Measurements from ENCODE around the gene HABP4. TPM values are rescaled to one million over a fixed set of nuclear protein-coding genes. Genes with fewer than 3 reads are reported as not detected.

The HABP4 gene
- total and polyA plus RNA-seq, 10 of the 15 experiments (the other 5 are each of a cell fraction or from before 2014, with no cell fraction given): 1.6 to 15.4 (median 11.6) TPM

GRCh38 chr9:96491079-96491879 lies 41.3 kb downstream of the HABP4 start:
- ChIA-PET SMC1A (ENCODE audit: uncharacterized antibody, unreplicated experiment) (interaction anchor here (2.0 kb wide), 1 partner anchor 11 kb away, joined by 4 read pairs; no protein-coding TSS in a partner anchor), POLR2A (no interaction called here), CTCF (no interaction called here), RAD21 (ENCODE audit: unreplicated experiment) (no interaction called here)
- ATAC-seq (no peak), DNase-seq (ENCODE audit: low read depth, low spot score) (no peak), FAIRE-seq (no peak)
- H3K4me2 ChIP-seq (ENCODE audit: control insufficient read depth, insufficient read depth): no peak overlapping the region
- no peak overlapping the region for H3K4me3 ChIP-seq
- H3K4me1 ChIP-seq (ENCODE audit: control insufficient read depth, insufficient read depth, low read length): no peaks in the 10 kb centered on the region
- no peaks in the 10 kb centered on the region for H3K36me3 ChIP-seq (ENCODE audit: control insufficient read depth in 2 of 2, insufficient read depth in 2 of 2, low read length in 1 of 2)
- intact Hi-C loops (cut with micrococcal nuclease; ENCODE audit: unreplicated experiment): no loop called here
- BruUV-seq (replicated peaks): no TSS peak
- no peak overlapping the region for H3K9ac ChIP-seq (ENCODE audit: control insufficient read depth, insufficient read depth, low read length)
- in situ Hi-C loops (cut with MboI): no loop called here
- no peak overlapping the region for H3K27ac ChIP-seq (ENCODE audit: control insufficient read depth, insufficient read depth)
- no peaks in the 10 kb centered on the region for H3K27me3 ChIP-seq (replicated peaks in 1 of 2; ENCODE audit: control insufficient read depth in 2 of 2, insufficient read depth in 2 of 2, low read length in 1 of 2)
- no peaks in the 10 kb centered on the region for H3K9me3 ChIP-seq (replicated peaks; ENCODE audit: control insufficient read depth, insufficient read depth, low read length)
- H3K79me2 ChIP-seq (ENCODE audit: control insufficient read depth, insufficient read depth, low read length): no peaks in the 10 kb centered on the region
- 92% methylated on average over 10 of the region's 10 CpGs for WGBS (ENCODE audit: insufficient coverage, insufficient replicate concordance, low lambda C conversion rate, missing lambda C conversion rate)
- no peak overlapping the region for H2AFZ ChIP-seq (ENCODE audit: control insufficient read depth, low read depth, low read length)
- no peaks in the 10 kb centered on the region for H4K20me1 ChIP-seq (ENCODE audit: control insufficient read depth, insufficient read depth)
- TF ChIP-seq, protein P1, sequence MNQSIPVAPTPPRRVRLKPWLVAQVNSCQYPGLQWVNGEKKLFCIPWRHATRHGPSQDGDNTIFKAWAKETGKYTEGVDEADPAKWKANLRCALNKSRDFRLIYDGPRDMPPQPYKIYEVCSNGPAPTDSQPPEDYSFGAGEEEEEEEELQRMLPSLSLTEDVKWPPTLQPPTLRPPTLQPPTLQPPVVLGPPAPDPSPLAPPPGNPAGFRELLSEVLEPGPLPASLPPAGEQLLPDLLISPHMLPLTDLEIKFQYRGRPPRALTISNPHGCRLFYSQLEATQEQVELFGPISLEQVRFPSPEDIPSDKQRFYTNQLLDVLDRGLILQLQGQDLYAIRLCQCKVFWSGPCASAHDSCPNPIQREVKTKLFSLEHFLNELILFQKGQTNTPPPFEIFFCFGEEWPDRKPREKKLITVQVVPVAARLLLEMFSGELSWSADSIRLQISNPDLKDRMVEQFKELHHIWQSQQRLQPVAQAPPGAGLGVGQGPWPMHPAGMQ (IDR thresholded peaks at IDR 0.05; ENCODE audit: borderline replicate concordance): no peak
- no peak for TF ChIP-seq SREBF2 (IDR thresholded peaks at IDR 0.05; ENCODE audit: low read length)
- TF ChIP-seq, protein P2, sequence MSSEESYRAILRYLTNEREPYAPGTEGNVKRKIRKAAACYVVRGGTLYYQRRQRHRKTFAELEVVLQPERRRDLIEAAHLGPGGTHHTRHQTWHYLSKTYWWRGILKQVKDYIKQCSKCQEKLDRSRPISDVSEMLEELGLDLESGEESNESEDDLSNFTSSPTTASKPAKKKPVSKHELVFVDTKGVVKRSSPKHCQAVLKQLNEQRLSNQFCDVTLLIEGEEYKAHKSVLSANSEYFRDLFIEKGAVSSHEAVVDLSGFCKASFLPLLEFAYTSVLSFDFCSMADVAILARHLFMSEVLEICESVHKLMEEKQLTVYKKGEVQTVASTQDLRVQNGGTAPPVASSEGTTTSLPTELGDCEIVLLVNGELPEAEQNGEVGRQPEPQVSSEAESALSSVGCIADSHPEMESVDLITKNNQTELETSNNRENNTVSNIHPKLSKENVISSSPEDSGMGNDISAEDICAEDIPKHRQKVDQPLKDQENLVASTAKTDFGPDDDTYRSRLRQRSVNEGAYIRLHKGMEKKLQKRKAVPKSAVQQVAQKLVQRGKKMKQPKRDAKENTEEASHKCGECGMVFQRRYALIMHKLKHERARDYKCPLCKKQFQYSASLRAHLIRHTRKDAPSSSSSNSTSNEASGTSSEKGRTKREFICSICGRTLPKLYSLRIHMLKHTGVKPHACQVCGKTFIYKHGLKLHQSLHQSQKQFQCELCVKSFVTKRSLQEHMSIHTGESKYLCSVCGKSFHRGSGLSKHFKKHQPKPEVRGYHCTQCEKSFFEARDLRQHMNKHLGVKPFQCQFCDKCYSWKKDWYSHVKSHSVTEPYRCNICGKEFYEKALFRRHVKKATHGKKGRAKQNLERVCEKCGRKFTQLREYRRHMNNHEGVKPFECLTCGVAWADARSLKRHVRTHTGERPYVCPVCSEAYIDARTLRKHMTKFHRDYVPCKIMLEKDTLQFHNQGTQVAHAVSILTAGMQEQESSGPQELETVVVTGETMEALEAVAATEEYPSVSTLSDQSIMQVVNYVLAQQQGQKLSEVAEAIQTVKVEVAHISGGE (CRISPR knock-in tag; IDR thresholded peaks at IDR 0.05): no peak
- TF ChIP-seq HDAC6 (IDR thresholded peaks at IDR 0.05; ENCODE audit: unreplicated experiment): no peak
- TF ChIP-seq CHD4 (IDR thresholded peaks at IDR 0.05): no peak
- TF ChIP-seq SP1 (IDR thresholded peaks at IDR 0.05; ENCODE audit: low read depth, low read length): no peak
- TF ChIP-seq CREM (IDR thresholded peaks at IDR 0.05; ENCODE audit: low read depth): no peak
- TF ChIP-seq SMARCA5 (IDR thresholded peaks at IDR 0.05): no peak
- TF ChIP-seq ZNF384 (IDR thresholded peaks at IDR 0.05; ENCODE audit: borderline replicate concordance, low read depth, low read length): no peak
- TF ChIP-seq KLF5 (IDR thresholded peaks at IDR 0.05; ENCODE audit: partially characterized antibody): no peak
- no peak for TF ChIP-seq CHD2 (IDR thresholded peaks at IDR 0.05; ENCODE audit: borderline replicate concordance, low read depth, low read length)
- TF ChIP-seq FOXK2 (IDR thresholded peaks at IDR 0.05): no peak
- TF ChIP-seq, protein P3, sequence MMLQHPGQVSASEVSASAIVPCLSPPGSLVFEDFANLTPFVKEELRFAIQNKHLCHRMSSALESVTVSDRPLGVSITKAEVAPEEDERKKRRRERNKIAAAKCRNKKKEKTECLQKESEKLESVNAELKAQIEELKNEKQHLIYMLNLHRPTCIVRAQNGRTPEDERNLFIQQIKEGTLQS (IDR thresholded peaks at IDR 0.05; ENCODE audit: borderline replicate concordance, extremely low read depth, low read depth, low read length): no peak
- TF ChIP-seq ASH2L (IDR thresholded peaks at IDR 0.05; ENCODE audit: borderline replicate concordance, low read depth): no peak
- no peak for TF ChIP-seq KDM1A (IDR thresholded peaks at IDR 0.05; ENCODE audit: borderline replicate concordance)
- TF ChIP-seq HDGF (IDR thresholded peaks at IDR 0.05): no peak
- TF ChIP-seq ZBTB33 (IDR thresholded peaks at IDR 0.05): no peak
- TF ChIP-seq RCOR1 (conservative IDR thresholded peaks at IDR 0.05; ENCODE audit: low read depth, low read length): no peak

Data from GM12878 (cell line).